Stimulated activated CD4-positive, alpha-beta T cell treated with anti-CD3 and anti-CD28 coated beads, Interleukin-12 subunit alpha, Interleukin-12 subunit beta, amount 100 ng/mL, for 24 hours (primary cell): Measurements from ENCODE around the gene SBK2.

Experiments
- DNase-seq, 2 experiments: peaks; one replicate each; pipeline ENCODE4 v3.0.0-alpha.2; 2020; ENCODE audit warnings: low read depth in 2 of 2

The SBK2 gene

DNA sequence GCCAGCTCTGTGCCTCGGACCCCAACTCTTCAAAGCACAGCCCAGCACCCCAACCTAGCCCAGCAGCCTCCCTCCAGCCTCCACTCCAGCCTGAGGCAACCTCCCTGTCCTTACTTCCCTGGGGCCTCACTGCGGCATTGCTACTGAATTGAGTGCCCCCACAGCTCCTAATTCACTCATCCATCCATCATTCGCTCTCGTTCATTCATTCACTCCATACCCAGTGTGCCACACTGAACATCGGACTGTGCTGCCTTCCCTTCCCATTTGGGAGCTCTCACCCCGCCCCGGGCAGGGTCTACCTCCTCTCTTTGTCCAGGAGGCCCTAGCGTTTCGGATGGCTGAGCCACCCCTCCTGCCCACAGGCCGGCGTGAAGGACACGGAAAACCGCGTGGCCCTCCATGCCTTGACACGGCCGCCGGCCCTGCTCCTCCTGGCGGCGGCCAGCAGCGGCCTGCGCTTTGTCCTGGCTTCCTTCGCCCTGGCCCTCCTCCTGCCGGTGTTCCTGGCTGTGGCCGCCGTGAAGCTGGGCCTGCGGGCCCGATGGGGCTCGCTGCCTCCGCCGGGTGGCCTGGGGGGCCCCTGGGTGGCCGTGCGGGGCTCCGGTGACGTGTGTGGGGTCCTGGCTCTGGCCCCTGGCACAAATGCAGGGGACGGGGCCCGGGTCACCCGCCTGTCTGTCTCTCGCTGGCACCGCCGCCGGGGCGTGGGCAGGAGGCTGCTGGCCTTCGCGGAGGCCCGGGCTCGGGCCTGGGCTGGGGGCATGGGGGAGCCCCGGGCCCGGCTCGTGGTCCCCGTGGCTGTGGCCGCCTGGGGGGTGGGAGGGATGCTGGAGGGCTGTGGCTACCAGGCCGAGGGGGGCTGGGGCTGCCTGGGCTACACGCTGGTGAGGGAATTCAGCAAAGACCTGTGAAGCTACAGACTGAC is 50.6 kb downstream of the SBK2 start:
- DNase-seq, result no peak

DNA sequence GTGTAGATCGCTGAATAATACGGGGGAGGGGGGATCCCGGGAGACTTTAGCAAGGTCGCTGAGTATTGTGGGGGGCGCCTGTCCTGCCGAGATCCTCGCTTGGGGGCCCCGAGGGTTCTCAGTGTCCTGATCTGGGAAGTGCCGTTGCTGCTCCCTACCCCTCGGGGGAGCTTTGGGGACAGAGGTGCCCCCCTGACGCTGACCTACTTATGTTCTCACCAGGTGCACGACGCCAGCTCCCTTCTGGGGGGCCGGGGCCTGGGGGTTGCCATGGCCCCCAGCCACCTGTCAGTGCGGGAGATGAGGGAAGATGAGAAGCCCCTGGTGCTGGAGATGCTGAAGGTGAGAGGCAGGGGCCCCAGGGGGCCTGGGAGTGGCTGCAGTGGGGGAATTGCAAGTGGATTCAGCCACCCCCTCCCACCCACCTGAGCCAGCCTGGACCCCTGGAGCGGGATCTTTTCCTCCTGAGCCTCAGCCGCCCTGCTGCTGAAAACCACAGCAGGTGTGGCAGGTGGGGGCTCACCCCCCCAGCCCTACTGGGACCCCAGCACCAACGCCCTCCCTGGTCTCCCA is 51.4 kb downstream of the SBK2 start:
- no peak for DNase-seq

DNA sequence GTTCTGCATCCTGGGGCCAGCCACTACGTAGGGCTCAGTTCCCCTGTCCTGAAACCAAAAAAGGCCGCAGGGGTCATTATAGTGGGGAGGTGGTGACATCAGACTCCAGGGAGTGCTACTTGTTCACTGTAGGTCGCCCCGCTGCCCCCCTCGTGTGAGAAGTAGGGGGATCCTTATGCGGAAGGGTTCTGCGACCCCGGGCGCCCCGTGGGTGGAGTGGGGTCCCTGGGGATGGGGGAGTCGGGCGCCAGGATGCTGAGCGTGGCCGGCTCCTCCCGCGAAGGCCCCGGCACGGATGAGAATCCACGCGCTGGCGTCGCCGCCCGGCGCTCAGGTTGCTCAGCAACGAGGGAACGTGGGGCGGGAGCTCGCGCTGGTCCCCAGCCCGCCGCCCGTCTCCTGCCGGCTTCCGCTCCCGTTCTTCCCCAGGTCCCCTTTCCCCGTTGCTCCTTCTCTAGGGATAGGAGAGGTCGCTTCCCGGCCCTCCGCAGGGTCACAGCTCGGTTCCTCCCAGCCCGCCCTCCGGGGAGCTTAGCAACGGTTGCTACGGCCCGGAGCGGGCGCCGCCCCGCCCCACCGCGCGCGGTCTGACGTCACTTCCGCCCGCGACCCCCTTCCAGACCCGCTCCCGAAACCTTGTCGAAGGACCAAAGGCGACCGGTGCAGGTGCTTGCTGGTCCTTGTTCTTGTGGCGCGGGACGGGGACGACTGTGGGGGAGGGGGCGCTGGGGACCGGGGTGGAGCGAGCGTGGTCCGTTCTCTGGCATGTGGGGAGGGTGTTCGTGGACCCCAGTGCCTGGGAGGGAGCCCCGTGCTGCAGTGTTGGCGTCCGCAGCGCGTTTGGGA is 52.1 kb downstream of the SBK2 start, which contains the start of gene NAT14:
NAT14 (plus strand) TSS at position 596 of the 846 bp plus-strand sequence. CDS start 521 bp downstream, outside the sequence.
- peak; percentile 41 to 58 for DNase-seq

DNA sequence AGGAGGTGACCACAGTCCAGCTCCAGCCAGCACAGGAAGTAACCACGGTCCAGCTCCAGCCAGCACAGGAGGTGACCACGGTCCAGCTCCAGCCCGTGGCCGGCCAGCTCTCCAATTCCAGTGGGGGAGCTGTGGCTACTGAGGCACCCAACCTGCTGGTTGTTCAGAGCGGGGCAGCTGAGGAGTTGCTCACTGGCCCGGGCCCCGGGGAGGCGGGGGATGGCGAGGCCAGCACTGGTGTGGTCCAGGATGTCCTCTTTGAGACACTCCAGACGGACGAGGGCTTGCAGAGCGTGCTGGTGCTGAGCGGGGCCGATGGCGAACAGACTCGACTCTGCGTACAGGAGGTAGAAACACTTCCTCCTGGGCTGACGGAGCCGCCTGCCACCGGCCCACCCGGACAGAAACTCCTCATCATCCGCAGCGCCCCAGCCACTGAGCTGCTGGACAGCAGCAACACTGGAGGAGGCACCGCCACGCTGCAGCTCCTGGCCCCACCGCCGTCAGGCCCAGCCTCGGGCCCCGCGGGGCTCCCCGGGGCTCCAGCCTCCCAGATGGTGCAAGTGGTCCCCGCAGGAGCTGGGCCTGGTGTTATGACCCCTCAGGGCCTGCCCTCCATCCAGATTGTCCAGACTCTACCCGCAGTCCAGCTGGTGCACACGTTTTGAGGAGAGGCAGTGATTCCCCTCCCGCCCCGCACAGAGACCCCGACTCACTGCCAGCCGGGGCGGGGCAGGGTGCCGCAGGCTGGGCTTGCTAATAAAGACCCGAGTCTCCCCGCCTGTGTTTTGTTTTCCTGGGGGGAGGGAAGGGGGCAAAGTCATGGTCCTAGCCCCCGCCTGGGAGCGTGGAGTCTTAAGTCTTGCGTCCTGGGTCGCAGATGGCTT is 53.0 kb downstream of the SBK2 start:
- no peak for DNase-seq

DNA sequence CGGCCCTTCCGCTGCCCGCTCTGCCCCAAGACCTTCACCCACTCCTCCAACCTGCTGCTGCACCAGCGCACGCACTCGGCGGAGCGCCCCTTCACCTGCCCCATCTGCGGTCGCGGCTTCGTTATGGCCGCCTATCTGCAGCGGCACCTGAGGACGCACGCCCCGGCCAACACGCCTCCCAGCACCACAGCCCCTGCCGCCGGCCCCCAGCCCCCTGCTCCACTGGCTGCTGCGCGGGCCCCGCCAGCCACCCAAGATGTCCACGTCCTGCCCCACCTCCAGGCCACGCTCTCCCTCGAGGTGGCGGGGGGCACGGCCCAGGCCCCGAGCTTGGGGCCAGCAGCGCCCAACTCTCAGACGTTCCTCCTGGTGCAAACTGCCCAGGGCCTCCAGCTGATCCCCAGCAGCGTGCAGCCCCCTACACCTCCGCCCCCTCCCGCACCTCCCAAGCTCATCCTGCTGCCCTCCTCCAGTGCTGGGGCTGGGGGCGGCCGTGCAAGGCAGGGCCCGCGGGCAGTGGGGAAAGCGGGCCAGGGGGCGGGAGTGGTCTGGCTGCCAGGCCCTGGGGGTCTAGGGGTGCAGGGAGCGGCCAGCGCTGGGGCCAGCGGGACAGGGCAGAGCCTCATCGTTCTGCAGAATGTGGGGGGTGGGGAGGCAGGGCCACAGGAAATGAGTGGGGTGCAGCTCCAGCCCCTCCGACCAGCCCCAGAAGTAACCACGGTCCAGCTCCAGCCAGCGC is 53.8 kb downstream of the SBK2 start:
- DNase-seq, result no peak

DNA sequence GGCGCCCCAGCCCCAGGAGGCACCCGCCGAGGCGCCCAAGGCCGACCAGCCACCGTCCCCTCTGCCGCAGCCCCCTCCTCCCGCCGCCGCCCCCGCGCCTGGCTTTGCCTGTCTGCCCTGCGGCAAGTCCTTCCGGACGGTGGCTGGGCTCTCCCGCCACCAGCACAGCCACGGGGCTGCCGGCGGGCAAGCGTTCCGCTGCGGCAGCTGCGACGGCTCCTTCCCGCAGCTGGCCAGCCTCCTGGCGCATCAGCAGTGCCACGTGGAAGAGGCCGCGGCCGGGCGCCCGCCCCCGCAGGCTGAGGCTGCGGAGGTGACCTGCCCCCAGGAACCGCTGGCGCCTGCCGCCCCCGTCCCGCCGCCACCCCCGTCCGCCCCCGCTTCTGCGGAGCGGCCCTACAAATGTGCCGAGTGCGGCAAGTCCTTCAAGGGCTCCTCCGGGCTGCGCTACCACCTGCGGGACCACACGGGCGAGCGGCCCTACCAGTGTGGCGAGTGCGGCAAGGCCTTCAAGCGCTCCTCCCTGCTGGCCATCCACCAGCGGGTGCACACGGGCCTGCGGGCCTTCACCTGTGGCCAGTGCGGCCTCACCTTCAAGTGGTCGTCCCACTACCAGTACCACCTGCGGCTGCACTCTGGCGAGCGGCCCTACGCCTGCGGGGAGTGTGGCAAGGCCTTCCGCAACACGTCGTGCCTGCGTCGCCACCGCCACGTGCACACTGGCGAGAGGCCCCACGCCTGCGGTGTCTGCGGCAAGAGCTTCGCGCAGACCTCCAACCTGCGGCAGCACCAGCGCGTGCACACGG is 54.6 kb downstream of the SBK2 start:
- no peak for DNase-seq

DNA sequence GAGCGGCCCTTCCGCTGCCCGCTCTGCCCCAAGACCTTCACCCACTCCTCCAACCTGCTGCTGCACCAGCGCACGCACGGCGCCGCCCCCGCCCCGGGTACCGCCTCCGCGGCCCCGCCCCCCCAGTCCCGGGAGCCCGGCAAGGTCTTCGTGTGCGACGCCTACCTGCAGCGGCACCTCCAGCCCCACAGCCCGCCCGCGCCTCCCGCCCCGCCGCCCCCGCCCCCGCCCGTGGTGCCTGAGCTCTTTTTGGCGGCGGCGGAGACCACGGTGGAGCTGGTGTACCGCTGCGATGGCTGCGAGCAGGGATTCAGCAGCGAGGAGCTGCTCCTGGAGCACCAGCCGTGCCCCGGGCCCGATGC is 55.2 kb downstream of the SBK2 start:
- no peak for DNase-seq

DNA sequence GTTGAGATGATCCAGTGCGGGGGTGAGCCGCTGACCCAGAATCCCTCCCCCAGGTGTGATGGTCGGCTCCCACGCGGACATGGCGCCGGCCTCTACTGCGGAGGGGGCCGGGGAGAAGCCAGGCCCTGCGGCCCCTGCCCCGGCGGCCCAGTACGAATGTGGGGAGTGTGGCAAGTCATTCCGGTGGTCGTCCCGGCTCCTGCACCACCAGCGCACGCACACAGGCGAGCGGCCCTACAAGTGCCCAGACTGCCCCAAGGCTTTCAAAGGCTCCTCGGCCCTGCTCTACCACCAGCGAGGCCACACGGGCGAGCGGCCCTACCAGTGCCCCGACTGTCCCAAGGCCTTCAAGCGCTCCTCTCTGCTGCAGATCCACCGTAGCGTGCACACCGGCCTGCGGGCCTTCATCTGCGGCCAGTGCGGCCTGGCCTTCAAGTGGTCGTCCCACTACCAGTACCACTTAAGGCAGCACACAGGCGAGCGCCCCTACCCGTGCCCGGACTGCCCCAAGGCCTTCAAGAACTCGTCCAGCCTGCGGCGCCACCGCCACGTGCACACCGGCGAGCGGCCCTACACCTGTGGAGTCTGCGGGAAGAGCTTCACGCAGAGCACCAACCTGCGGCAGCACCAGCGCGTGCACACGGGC is 55.7 kb downstream of the SBK2 start:
- no peak for DNase-seq

DNA sequence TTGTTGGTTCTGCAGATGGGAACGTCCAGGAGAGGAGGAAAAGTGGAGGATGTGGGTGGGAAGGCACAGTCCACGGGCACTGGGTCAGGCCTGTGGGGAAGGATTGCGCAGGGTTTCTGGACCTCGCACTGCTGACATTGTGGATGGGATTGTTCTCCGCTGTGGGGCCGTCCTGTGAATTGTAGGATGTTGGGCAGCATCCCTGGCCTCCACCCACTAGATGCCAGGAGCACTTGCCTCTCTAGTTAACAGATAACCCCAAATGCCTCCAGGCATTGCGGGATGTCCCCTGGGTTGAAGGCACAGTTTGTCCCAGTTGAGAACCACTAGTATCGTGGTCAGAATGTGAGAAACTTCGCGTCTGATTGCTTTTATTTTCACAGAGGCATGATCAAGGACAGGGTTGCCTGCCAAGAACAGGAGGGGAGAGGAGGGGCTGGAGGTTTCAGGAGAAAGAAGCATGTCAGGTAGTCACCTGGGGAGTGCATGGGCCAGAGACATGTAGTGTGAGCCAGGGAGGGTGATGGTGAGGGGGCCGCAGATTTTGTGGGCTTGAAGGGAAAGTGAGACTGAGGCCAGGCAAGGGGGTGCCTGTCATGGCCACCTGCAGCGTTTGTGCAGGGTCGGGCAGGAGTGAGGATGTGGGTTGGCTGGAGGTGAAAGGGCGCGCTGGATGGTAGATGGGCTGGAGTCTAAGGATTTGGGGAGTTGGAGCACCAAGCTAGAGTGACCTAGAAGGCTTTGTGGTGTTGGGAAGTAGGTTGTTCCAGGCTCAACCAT is 57.3 kb downstream of the SBK2 start:
- no peak for DNase-seq

DNA sequence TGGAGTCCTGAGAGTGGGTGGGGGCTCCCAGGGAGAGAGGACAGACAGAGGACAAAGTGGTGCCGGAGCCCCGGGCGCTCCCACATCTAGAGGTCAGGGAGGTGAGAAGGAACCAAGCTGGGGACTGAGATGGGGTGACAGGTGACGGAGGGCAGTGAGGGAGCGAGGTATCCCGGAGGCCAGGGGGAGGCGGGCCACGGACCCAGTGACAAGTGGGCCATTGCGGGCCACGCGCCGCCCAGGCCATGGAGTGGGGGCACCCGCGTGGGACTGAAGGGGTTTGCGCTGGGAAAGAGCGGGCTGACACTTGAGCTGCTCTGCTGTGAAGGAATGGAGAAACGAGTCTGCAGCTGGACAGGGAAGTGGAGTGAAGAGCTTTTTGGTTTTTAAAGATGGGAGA is 57.9 kb downstream of the SBK2 start:
- no peak for DNase-seq
